IPS-18c (cell line): ENCODE measurements around the gene TLX2.

Experiments
- H3K4me3 ChIP-seq: 2 replicates; pipeline ENCODE4 v1.7.0; 2013; ENCODE audit warnings: low read depth, mild to moderate bottlenecking, low read length, moderate library complexity; ENCODE audit not compliant: insufficient read depth
- H3K9me3 ChIP-seq: one replicate; pipeline ENCODE4 v1.6.1; 2013; ENCODE audit warnings: mild to moderate bottlenecking, low read length, moderate library complexity; ENCODE audit not compliant: control insufficient read depth, insufficient read depth

Gene TLX2

GRCh38 chr2:74542978-74543377 lies 28.7 kb downstream of the TLX2 start:
- Histone ChIP-seq H3K4me3 (no peak overlapping the region), H3K9me3 (no peaks in the 10 kb centered on the region)

- H3K9me3 ChIP-seq, result no peaks in the 10 kb centered on the region
- no peak overlapping the region for H3K4me3 ChIP-seq
Observed at GRCh38 chr2:74544634-74545033, 30.4 kb downstream of the TLX2 start.

GRCh38 chr2:74546004-74546403 lies 31.8 kb downstream of the TLX2 start:
- Histone ChIP-seq H3K4me3 (no peak overlapping the region), H3K9me3 (no peaks in the 10 kb centered on the region)

- peak overlapping the region; percentile 77 for H3K4me3 ChIP-seq
- H3K9me3 ChIP-seq, result no peaks in the 10 kb centered on the region
Observed at GRCh38 chr2:74548285-74548899, 34.1 kb downstream of the TLX2 start.

GRCh38 chr2:74548900-74549826 lies 34.9 kb downstream of the TLX2 start:
- no peaks in the 10 kb centered on the region for H3K9me3 ChIP-seq
- H3K4me3 ChIP-seq, result peak overlapping the region; percentile 77

- Histone ChIP-seq H3K4me3 (no peak overlapping the region), H3K9me3 (no peaks in the 10 kb centered on the region)
Observed at GRCh38 chr2:74550231-74550630, 36.0 kb downstream of the TLX2 start.

GRCh38 chr2:74551530-74551929 lies 37.3 kb downstream of the TLX2 start:
- no peak overlapping the region for H3K4me3 ChIP-seq
- no peaks in the 10 kb centered on the region for H3K9me3 ChIP-seq

- Histone ChIP-seq H3K9me3 (no peaks in the 10 kb centered on the region), H3K4me3 (no peak overlapping the region)
Observed at GRCh38 chr2:74551942-74552913, 38.0 kb downstream of the TLX2 start.

- Histone ChIP-seq H3K9me3 (no peaks in the 10 kb centered on the region), H3K4me3 (peak overlapping the region; percentile 96)
Observed at GRCh38 chr2:74552914-74553811, 38.9 kb downstream of the TLX2 start.

- H3K9me3 ChIP-seq, result no peaks in the 10 kb centered on the region
Observed at GRCh38 chr2:74553892-74554819, 39.9 kb downstream of the TLX2 start, which contains the start of the genes DOK1 and LOXL3. TSS of gene DOK1 (plus strand) at chr2:74554720. CDS start at chr2:74554755, 35 bp downstream. TSS of gene LOXL3 (minus strand) at chr2:74553942. CDS start at chr2:74552634, 1,308 bp downstream.

GRCh38 chr2:74554820-74555531 lies 40.7 kb downstream of the TLX2 start:
- Histone ChIP-seq H3K4me3 (peak overlapping the region; percentile 96), H3K9me3 (no peaks in the 10 kb centered on the region)

More at GRCh38 chr2:74553892-74554819, 39.9 kb downstream of the TLX2 start, which contains the start of the genes DOK1 and LOXL3:
- peak within 1 kb of the TSS; percentile 96 for H3K4me3 ChIP-seq

- Histone ChIP-seq H3K4me3 (peak overlapping the region; percentile 96), H3K9me3 (no peaks in the 10 kb centered on the region)
Observed at GRCh38 chr2:74555610-74556103, 41.4 kb downstream of the TLX2 start.

GRCh38 chr2:74556159-74556558 lies 41.9 kb downstream of the TLX2 start:
- no peak overlapping the region for H3K4me3 ChIP-seq

GRCh38 chr2:74556831-74557370 lies 42.7 kb downstream of the TLX2 start:
- no peaks in the 10 kb centered on the region for H3K9me3 ChIP-seq
- no peak overlapping the region for H3K4me3 ChIP-seq

More at GRCh38 chr2:74556159-74556558, 41.9 kb downstream of the TLX2 start:
- H3K9me3 ChIP-seq, result no peaks in the 10 kb centered on the region
